AG09309 (cell line): ENCODE measurements around the gene KIF17.

Experiments
- DNase-seq: peaks from one replicate; pipeline ENCODE4 v3.0.0-alpha.2; 2010; ENCODE audit warnings: low read depth
- H3K4me3 ChIP-seq: 2 replicates; pipeline ENCODE4 v1.5.1; 2011; ENCODE audit warnings: mild to moderate bottlenecking, low read depth, low read length, moderate library complexity; ENCODE audit not compliant: control insufficient read depth
- CTCF ChIP-seq: IDR thresholded peaks from 2 replicates; pipeline ENCODE4 v1.5.1; 2011; ENCODE audit warnings: mild to moderate bottlenecking, low read depth, low read length, inconsistent platforms; ENCODE audit not compliant: insufficient read depth, control insufficient read depth; ENCODE audit errors: missing control alignments

Gene KIF17

DNA sequence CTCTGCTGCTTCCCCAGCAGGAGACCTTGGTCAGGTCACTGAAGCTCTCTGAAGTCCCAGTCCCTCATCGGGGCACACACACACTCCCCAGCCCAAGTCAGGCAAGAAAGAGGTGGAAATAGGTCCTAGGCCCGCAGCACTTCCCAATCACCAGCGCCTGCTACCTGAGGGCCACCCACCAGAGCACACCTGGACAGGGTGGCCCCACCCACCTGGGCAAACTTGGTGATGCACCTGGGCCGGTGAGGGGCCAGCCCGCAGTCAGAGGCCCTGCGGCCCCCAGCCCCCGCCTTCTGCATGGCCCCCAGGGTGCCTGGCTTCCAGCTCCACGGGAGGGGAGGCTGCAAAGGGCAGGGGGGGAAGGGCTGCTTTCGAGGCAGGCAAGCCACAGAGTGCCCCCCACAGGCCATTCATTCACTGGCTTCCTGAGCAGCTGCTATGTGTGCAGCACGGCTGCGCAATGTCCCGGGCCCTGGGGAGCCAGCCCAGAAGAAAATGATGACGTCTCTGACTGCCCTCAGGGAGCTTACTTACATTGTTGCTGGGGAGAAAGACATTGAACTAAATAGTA lies 10.0 kb upstream of the KIF17 start:
- no peak overlapping the region for H3K4me3 ChIP-seq
- no peak for DNase-seq
- TF ChIP-seq CTCF: no peak

GRCh38 chr1:20726932-20727745 lies 9.3 kb upstream of the KIF17 start:
- no peak for DNase-seq
- TF ChIP-seq CTCF: no peak
- no peak overlapping the region for H3K4me3 ChIP-seq

DNA sequence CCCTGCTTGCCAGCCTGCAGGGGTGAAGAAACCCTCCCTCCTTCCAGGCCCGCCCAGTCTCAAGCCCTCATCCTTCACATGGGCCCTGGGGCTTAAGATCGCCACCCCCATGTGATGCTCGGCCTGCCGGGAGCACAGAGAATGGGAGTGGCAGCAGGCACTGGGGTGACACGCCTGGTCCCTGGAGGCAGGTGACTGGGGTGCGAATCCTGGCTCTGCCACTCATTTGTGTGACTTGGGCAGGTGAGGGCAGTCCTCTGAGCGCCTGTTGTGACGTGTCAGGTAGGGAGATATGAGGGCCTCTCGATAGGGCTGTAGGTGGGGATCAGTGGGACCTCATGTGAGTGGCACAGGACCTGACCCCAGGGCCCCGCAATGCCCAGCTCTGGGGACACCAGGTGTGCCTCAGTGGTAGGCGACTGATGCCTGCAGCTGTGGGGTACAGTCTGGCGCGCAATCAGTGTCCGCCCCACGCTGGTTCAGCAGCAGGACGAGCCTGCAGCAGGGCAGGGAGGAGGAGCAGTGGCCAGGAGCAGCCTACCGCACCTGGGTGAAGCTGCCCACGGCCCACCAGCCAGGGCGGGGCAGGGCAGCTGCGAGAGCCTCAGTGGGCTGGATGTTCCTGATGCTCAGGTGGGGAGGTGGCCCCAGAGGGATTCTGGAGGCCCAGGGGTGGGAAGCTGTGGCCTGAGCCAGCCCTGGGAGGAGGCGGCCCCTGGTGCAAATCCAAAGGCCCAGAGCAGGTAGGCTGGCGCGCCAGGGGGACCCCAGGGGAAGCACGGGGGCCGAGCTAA lies 8.5 kb upstream of the KIF17 start:
- no peak for DNase-seq
- H3K4me3 ChIP-seq: no peak overlapping the region
- TF ChIP-seq CTCF: no peak

DNA sequence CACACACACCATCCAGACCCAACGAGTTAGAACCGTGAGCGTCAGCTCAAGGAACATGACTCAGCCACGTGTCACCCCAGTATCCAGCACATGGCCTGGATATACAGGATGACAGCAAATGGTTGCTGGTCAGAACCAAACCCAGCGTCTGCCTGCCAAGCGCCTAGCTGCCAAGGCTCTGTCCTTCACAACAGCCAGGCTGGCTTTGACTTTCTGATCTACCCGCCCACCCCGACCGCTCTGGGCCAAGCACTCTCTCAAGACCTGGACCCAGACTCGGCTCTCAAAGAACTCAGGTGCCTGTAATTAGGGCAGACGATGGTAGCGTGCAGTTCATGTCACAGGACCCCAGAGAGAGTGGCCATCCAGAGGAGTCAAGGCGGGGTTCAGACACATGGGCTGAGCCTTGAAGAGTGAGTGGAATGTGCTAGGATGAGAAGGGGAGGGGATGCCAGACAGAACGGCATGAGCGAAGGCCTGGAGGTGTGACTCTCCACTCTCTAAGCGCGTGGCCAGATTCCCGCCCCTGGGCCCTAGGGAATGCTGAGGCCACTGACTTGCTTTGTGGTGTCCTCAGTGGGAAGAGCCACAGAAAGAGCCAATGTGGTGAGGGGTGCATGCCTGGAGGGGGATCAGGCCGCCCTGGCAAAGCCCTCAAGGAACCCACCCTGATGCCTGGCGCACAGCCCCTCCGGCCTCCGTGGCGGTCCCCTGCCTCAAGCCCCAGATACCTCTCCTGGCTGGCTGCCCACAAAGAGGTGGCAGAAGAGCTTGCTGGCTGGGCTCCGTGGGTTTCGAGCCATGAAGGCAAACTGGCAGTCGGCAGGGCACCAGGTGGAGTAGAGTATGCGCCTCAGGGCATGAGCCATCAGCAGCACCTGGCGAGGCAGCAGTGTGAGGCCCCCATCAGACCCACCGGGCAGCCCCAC lies 7.6 kb upstream of the KIF17 start:
- TF ChIP-seq CTCF: no peak
- H3K4me3 ChIP-seq: no peak overlapping the region

GRCh38 chr1:20724364-20725188 lies 6.8 kb upstream of the KIF17 start:
- DNase-seq: no peak
- no peak for TF ChIP-seq CTCF
- H3K4me3 ChIP-seq: no peak overlapping the region

More for the DNA sequence above, 7.6 kb upstream of the KIF17 start:
- no peak for DNase-seq
